Thyroid gland (tissue), 4 donors: Measurements from ENCODE around the gene SMIM8. TPM values are rescaled to one million over a fixed set of nuclear protein-coding genes. Genes with fewer than 3 reads are reported as not detected.

Source experiments
- DNase-seq, 2 donors: peaks; one replicate each; pipeline ENCODE4 v3.0.0-alpha.2; 2019
- H3K27ac ChIP-seq, 3 donors: fragments of 200-600 bp; sonication (generic); 1 replicate in 2 of 3; 2 replicates in 1 of 3; pipeline ENCODE4 v1.5.1; 2016 to 2019; ENCODE audit warnings: mild to moderate bottlenecking in 1 of 3, moderate library complexity in 1 of 3
- H3K27me3 ChIP-seq: fragments of 200-600 bp; sonication (generic); one replicate; pipeline ENCODE4 v1.5.1; 2019
- H3K36me3 ChIP-seq, 2 donors: fragments of 200-600 bp; sonication (generic); one replicate each; pipeline ENCODE4 v1.5.1; 2016 to 2019
- H3K4me1 ChIP-seq, 2 donors: fragments of 200-600 bp; sonication (generic); one replicate each; pipeline ENCODE4 v1.5.1; 2017 to 2019
- H3K4me3 ChIP-seq, 3 donors: fragments of 200-600 bp; sonication (generic); replicated peaks in 1 of 3; 1 replicate in 2 of 3; 2 replicates in 1 of 3; pipeline ENCODE4 v1.5.1; 2016; ENCODE audit warnings: mild to moderate bottlenecking in 1 of 3
- H3K9me3 ChIP-seq: fragments of 200-600 bp; sonication (generic); one replicate; pipeline ENCODE4 v1.5.1; 2017
- POLR2A ChIP-seq, 2 donors: fragments of 450-650 bp; IDR thresholded peaks; one replicate each; pipeline ENCODE4 v1.6.1; 2017; ENCODE audit warnings: antibody characterized with exemption in 2 of 2, mild to moderate bottlenecking in 2 of 2, moderate library complexity in 1 of 2
- WGBS, 2 donors: methylation state at CpG; one replicate each; pipeline ENCODE4 v1.1.5; 2017; 5-methylcytosine and 5-hydroxymethylcytosine counted together
- intact Hi-C: fragments of 100-400 bp; cut with DNase I; formaldehyde crosslinking; loops from one replicate; pipeline ENCODE4 v1.15.1; 2023
- total RNA-seq, 4 donors: library from RNA; depleted of rRNA; stranded (reverse); fragments of >200 nt; gene quantifications; one replicate each; pipeline ENCODE4 v1.2.3, GENCODE V29; 2016
- TF ChIP-seq, protein P1 (sequence below), 6 experiments: fragments of 200-600 bp in 3 of 6; fragments of 450-650 bp in 3 of 6; sonication (generic) in 3 of 6; IDR thresholded peaks; one replicate each; pipeline ENCODE4 v1.5.1; 2016 to 2019; ENCODE audit warnings: antibody characterized with exemption in 6 of 6, mild to moderate bottlenecking in 2 of 6, inconsistent platforms in 1 of 6, moderate library complexity in 1 of 6

SMIM8 gene
- total RNA-seq, 4 donors from 2014 or later, result 16.4 to 18.9 (median 17.6) TPM

DNA sequence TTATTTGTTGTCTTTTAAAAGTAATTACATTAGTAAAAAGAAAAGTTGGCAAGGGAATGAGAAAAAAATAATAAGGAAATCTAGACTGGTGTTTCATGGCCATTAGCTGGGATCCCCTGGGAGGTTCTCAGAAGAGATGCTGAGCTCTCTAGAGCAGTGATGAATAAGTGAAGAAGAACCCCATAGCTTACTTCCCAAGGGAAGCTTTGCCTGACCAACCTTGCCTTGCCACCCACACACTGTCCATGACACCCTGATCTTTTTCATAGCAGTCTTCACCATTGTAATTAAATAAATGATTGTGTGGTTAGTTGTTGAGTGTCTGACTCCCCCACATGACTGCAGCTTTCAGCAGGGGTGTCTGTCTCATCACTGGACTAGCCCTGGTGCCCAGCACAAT lies 28.1 kb downstream of the SMIM8 start:
- intact Hi-C loops, result no loop called here
- no peak overlapping the region for H3K4me3 ChIP-seq
- H3K27ac ChIP-seq, result no peak overlapping the region
- no peaks in the 10 kb centered on the region for H3K36me3 ChIP-seq
- H3K27me3 ChIP-seq, result no peaks in the 10 kb centered on the region
- no peaks in the 10 kb centered on the region for H3K4me1 ChIP-seq
- TF ChIP-seq, protein P1, sequence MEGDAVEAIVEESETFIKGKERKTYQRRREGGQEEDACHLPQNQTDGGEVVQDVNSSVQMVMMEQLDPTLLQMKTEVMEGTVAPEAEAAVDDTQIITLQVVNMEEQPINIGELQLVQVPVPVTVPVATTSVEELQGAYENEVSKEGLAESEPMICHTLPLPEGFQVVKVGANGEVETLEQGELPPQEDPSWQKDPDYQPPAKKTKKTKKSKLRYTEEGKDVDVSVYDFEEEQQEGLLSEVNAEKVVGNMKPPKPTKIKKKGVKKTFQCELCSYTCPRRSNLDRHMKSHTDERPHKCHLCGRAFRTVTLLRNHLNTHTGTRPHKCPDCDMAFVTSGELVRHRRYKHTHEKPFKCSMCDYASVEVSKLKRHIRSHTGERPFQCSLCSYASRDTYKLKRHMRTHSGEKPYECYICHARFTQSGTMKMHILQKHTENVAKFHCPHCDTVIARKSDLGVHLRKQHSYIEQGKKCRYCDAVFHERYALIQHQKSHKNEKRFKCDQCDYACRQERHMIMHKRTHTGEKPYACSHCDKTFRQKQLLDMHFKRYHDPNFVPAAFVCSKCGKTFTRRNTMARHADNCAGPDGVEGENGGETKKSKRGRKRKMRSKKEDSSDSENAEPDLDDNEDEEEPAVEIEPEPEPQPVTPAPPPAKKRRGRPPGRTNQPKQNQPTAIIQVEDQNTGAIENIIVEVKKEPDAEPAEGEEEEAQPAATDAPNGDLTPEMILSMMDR (IDR thresholded peaks at IDR 0.05), result no peak
- no peak for TF ChIP-seq POLR2A (IDR thresholded peaks at IDR 0.05)
- H3K9me3 ChIP-seq, result no peaks in the 10 kb centered on the region
- DNase-seq, result no peak

DNA sequence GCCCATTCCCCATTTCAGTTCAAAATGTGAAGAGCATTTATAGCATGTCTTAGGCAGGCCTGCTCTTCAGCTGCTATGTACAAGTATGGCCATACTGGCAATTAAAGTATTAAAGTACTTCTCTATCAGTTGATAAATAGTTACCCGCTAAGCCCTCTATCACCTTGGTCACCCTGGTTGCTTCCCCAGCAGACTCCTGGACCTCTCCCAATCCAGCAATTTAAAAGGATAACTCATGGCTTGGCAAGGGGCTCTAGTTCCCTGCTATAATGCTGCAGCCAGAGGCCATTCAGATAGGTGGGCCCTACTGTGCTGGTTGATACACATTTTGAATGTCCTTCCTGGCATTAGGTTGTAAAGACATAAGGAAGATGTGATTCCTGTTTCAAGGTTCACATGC lies 29.2 kb downstream of the SMIM8 start:
- WGBS, 2 donors, result 94 to 100% methylated on average over 1 of the region's 1 CpG
- DNase-seq, result no peak
- Histone ChIP-seq H3K4me1 (no peaks in the 10 kb centered on the region), H3K9me3 (no peaks in the 10 kb centered on the region), H3K27me3 (no peaks in the 10 kb centered on the region), H3K27ac (no peak overlapping the region), H3K36me3 (no peaks in the 10 kb centered on the region), H3K4me3 (no peak overlapping the region)
- intact Hi-C loops, result no loop called here
- no peak for TF ChIP-seq POLR2A (IDR thresholded peaks at IDR 0.05)
- TF ChIP-seq, protein P1 (IDR thresholded peaks at IDR 0.05), result no peak

DNA sequence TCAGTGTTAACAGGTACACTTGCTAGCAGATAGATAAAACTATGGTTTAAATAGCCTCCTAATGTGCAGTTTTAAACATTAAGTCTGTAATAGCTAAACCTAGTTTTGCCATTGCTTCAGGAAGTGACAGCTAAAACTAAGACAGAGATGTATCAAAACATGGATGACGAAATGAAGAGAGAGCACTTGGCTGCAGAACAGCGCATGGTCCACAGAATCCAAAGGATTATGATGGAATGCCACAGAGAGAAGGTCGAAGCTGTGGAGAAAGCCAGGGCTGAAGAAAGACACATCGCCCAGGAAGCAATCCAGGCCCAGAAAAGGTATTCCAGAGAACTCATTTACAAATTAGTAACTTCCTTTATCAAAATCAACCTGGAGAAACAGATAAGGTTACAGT lies 33.8 kb downstream of the SMIM8 start:
- H3K27me3 ChIP-seq, result no peaks in the 10 kb centered on the region
- 95 to 96% methylated on average over 4 of the region's 4 CpGs for WGBS, 2 donors
- intact Hi-C loops, result no loop called here

DNA sequence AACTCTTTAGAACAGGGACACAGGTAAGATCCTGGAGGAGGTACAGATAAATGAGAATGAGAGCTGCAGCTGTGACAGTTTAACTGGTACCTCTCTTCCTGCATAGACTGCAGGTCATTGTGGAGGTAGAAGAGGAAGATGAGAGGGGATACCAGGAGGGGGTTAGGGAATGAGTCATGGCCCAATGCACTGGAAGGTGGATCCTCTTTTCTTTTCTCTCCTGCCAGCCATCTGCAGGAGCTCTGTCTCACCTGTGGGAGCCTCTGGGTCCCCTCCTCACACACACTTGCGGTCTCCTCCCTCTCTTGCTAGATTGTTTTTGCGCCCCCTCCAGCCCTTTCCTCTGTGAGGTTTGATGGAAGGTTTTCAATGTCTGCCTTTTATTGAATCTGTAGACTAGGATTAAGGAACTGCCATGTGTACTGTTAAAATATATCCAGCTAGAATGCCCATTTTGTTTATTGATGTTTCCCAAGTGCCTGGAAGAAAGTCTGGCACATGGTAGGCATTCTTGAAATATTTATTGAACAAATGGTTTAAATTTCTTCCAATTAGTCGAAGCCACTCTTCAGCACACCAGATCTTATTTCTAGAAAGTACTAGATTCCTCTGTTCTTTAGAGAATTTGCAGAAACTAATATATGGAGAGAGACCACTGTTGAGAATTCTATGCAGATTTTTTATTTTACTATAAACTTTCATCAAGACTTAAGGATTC lies 35.2 kb downstream of the SMIM8 start:
- no peak for DNase-seq
- Histone ChIP-seq H3K9me3 (no peaks in the 10 kb centered on the region), H3K36me3 (no peaks in the 10 kb centered on the region), H3K27ac (no peak overlapping the region), H3K4me1 (no peaks in the 10 kb centered on the region), H3K27me3 (no peaks in the 10 kb centered on the region), H3K4me3 (no peak overlapping the region)
- no peak for TF ChIP-seq POLR2A (IDR thresholded peaks at IDR 0.05)
- TF ChIP-seq, protein P1 (IDR thresholded peaks at IDR 0.05), result no peak
- intact Hi-C loops, result no loop called here
- 88 to 96% methylated on average over 3 of the region's 3 CpGs for WGBS, 2 donors

More for the DNA sequence above, 33.8 kb downstream of the SMIM8 start:
- Histone ChIP-seq H3K9me3 (no peaks in the 10 kb centered on the region), H3K27ac (no peak overlapping the region), H3K36me3 (no peaks in the 10 kb centered on the region), H3K4me3 (no peak overlapping the region), H3K4me1 (no peaks in the 10 kb centered on the region)
- TF ChIP-seq POLR2A (IDR thresholded peaks at IDR 0.05), result no peak
- TF ChIP-seq, protein P1 (IDR thresholded peaks at IDR 0.05), result no peak
- no peak for DNase-seq

DNA sequence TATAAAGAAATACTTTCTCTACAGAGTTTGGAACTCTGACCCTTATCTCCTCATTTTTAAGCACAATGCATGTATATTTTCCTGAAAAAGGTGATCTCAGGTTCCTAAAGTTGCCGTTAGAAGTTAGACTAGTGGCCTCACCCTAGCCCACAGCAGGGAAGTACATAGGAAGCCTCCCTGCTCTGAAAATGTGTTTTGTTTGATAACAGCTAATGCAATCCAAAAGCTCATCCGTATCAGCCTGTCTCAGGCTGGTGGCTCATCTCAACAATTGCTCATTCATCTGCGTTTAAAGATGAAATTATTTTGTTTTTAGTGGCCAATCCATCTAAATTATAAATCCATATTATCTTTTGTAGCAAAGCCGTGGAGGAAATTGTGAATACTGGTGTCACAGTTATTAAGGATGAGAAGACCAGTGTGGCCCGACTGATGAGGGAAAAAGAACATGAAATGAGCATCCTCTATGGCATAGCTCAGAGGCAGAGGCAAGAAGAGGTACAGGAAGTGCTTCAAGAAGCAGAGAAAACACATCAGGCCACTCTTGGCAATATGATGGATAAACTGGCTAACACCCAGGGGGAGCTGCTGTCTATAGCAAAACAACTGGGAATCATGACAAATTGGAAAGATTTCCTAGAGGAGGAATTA lies 42.3 kb downstream of the SMIM8 start:
- H3K9me3 ChIP-seq, result no peaks in the 10 kb centered on the region
- no peak for TF ChIP-seq POLR2A (IDR thresholded peaks at IDR 0.05)
- TF ChIP-seq, protein P1 (IDR thresholded peaks at IDR 0.05), result no peak
- H3K4me1 ChIP-seq, result no peaks in the 10 kb centered on the region
- no peaks in the 10 kb centered on the region for H3K27me3 ChIP-seq
- H3K27ac ChIP-seq, result no peak overlapping the region
- intact Hi-C loops, result no loop called here
- no peaks in the 10 kb centered on the region for H3K36me3 ChIP-seq
- WGBS, 2 donors, result 84 to 85% methylated on average over 5 of the region's 5 CpGs
- DNase-seq, result no peak
- H3K4me3 ChIP-seq, result no peak overlapping the region
